Stimulated activated CD4-positive, alpha-beta T cell treated with anti-CD3 and anti-CD28 coated beads, TNF-alpha, amount 100 ng/mL, for 1 hour (primary cell): ENCODE results near the gene GRM7.

Experiments
- DNase-seq, 3 donors: peaks; one replicate each; pipeline ENCODE4 v3.0.0-alpha.2; 2020; ENCODE audit warnings: low read depth in 3 of 3, low spot score in 1 of 3

Gene GRM7

DNA sequence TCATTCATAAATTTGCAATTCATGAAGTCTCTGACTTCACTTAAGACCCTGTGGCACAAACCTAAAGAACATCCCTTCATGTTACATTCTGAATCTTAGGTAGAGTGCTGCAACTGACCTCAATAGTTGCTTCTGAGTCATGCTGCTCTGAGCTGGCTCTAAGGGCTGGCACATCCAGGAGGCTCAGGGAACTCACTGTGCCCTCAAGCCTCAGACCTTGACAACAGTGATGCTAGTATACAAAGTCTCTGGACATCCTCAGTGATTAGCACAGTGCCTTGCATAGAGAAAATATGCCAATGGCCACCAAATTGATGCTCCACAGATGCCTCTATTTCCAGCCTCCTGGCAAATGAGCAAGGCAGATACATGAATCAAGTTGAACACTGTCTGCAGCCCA, 899.8 kb downstream of the GRM7 start:
- DNase-seq, result no peak

DNA sequence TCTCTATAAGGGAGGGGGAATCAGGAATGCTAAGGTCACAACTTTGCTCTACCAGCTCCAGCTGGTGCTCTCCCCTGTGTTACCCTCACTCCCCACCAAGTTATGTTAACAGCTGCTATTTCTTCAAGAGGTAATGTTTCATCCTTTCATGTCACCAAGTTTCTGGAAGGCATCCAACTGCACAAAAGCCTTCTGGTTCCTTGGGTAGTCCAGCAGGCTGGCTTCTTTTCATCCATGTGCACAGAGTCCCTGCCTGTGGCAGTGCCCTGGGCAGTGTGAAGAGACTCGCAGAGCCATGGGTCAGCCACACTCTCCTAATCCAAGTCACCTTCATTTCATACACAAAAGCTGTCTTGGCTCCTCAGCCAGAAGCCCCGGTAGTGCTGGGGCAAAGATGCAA, 903.2 kb downstream of the GRM7 start:
- DNase-seq, result no peak

DNA sequence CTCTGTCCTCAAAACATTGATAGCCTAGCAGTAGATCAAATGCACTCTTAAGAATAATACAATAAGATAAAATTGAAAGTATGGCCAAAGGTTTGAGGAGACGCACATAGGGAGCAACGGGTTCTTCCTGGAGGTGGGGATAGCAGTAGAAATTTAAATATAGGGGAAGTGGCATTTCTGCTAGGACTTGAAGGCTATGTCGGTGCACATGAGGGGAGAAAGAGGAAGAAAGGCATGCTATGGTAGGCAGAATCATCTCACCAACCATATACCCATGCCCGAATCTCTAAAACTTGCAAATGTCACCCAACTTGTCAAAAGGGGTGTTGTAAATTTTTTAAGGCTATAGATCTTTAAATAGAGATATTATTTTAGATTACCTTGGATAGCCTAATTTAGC, 905.6 kb downstream of the GRM7 start:
- DNase-seq, result no peak

DNA sequence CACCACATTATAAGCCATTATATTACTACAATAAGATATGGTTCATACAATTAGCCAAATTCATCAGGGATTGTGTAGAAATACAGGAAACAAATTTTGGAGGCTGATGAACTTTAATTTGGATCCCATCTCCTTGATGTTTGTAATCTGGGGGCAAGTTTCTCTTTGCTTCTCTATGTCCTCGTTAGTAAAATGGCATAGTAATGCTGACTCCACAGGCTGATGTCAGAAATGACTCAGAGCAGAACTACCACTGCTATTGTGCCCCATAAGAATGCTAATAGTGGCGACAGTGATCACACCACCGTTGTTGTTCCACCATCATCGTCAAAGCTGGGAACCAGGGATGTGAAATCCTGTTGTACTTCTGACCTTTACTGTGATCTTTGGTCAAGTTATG, 918.4 kb downstream of the GRM7 start:
- no peak for DNase-seq

DNA sequence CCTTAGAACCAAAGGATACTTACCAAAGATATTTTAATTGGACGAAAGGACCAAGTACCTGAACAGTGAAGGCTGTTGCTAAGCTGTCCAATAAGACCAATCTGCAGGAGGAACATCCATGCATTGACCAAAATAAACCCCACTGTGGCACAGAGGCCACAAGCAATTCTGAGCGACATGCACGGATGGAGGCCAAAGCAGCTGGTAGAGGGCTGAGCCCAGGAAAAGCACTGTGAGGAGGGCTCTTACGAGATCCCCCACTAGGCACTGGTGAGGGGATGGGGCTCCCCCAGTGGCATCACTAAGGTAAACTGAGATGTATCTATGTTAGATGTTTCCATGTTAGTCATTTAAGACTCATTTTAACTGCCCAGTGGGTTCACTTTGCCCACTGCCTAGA, 920.5 kb downstream of the GRM7 start:
- no peak for DNase-seq

DNA sequence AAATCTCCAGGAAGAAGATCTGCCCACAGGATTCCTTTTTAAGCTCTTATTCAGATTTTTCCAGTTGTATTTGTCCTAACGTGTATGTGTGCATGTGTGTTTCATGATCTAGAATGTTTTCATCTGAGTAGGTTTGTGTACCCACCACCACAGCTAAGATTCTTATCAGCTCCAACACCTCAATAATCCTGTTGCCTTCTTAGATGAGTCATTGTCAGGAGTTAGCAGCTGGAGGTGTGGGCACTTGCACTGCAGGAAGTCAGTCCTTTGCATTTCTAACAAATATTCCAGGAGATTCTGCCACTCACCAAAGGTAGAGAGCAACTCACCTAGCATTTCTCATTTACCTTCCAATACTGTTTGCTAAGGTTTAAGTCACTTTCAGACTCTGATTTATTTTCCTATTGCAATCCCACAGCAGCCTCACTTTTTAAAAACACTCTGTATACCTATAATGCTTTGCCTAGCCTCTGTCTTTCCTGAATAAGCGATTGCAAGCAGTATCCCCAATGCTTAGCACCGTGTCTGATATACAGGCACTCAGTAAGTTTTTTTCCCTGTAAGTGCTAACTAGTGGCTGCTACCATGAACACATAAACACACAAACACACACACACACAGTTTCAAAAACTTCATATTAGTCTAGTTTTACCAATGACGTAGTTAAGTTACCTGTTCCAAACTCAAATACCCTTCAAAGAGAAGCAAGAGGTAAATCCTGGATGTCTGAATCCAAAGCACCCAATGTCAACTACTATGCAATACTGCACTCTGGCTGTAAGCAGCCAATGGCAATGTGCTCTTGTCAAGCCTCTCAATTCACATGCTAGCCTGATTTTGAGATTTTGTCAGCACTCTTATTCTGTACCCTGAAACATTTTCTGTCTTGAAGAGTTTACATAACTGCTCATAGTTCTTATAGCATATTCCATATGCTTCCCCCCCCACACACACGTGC, 927.2 kb downstream of the GRM7 start:
- DNase-seq, result no peak

DNA sequence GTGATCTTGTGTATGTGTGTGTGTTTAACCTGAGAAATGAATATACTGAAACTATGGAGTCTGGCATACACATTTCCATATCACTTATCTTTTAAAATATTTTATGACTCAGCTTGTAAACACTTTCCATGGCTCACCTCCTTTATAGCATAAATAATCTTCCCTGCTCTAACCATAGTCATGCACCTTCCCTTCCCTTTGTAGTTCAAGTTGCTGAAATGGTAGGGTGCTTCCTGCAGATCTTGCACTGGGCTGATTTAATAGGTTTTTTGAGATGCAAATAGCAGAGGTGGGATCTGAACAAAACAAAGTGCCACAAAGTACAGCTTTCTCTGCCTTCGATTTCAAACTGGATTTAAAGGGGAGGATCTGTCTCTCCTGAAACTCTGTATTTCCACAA, 928.0 kb downstream of the GRM7 start:
- no peak for DNase-seq

DNA sequence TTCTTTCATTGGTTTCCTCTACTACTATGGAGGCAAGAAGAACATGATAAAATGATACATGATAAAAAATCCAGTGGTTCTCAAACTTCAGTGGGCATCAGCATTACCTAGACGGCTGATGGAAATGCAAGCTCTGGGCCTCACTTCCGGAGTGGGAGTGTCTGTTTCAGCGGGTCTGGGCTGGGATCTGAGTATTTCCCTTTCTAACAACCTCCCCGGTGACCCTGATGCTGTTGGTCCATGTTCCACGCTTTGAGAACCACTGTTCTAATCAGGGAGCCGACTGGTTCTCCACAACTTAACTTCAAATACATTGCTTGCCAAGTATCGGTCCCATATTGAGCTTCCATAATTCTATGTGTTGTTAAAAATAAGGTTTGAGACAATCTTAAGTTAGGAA, 928.4 kb downstream of the GRM7 start:
- no peak for DNase-seq

DNA sequence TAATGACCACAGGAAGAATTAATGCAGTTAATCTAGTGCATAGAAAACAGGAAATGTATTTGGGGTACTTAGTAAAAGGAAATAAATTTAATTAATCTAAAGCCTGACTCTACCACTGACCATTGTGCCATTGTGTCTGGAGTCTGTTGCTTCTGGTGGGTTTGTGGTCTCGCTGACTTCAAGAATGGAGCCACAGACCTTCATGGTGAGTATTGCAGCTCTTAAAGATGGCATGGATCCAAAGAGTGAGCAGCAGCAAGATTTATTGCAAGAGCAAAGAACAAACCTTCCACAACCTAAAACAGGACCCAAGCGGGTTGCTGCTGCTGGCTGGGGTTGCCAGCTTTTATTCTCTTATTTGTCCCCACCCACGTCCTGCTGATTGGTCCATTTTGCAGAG, 929.2 kb downstream of the GRM7 start:
- DNase-seq, result no peak
